C4-2B (cell line): ENCODE data around the gene OSBP2.

ENCODE experiments used
- ZFX ChIP-seq: fragments of 450-650 bp; IDR thresholded peaks from 2 replicates; pipeline ENCODE4 v1.6.1; 2017
- TF ChIP-seq, protein P1 (sequence below): fragments of 450-650 bp; conservative IDR thresholded peaks from 2 replicates; pipeline ENCODE4 v1.5.1; 2017; ENCODE audit warnings: mild to moderate bottlenecking

- TF ChIP-seq, protein P1, sequence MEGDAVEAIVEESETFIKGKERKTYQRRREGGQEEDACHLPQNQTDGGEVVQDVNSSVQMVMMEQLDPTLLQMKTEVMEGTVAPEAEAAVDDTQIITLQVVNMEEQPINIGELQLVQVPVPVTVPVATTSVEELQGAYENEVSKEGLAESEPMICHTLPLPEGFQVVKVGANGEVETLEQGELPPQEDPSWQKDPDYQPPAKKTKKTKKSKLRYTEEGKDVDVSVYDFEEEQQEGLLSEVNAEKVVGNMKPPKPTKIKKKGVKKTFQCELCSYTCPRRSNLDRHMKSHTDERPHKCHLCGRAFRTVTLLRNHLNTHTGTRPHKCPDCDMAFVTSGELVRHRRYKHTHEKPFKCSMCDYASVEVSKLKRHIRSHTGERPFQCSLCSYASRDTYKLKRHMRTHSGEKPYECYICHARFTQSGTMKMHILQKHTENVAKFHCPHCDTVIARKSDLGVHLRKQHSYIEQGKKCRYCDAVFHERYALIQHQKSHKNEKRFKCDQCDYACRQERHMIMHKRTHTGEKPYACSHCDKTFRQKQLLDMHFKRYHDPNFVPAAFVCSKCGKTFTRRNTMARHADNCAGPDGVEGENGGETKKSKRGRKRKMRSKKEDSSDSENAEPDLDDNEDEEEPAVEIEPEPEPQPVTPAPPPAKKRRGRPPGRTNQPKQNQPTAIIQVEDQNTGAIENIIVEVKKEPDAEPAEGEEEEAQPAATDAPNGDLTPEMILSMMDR: no peak
- TF ChIP-seq ZFX: no peak
Measured at GRCh38 chr22:30774566-30774965, 79.9 kb downstream of the OSBP2 start.
